DOHH2 (cell line): ENCODE results near the gene MAPKAPK2.

Experiments used
- H3F3A ChIP-seq: fragments of 200-600 bp; sonication (generic), shearing (Covaris generic); 2 replicates; pipeline ENCODE4 v1.6.0; 2016; ENCODE audit warnings: antibody characterized with exemption, mild to moderate bottlenecking; ENCODE audit not compliant: control insufficient read depth, insufficient read depth
- H3K27ac ChIP-seq: fragments of 200-600 bp; sonication (generic); 2 replicates; pipeline ENCODE4 v1.5.1; 2014; ENCODE audit warnings: low read depth, mild to moderate bottlenecking, low read length, moderate library complexity
- H3K27me3 ChIP-seq: fragments of 200-600 bp; sonication (generic); 2 replicates; pipeline ENCODE4 v1.6.1; 2014; ENCODE audit warnings: mild to moderate bottlenecking, low read length, mixed read lengths; ENCODE audit not compliant: control insufficient read depth
- H3K36me3 ChIP-seq: fragments of 200-600 bp; sonication (generic); 2 replicates; pipeline ENCODE4 v1.6.1; 2014; ENCODE audit warnings: mild to moderate bottlenecking, low read length, moderate library complexity, mixed read lengths; ENCODE audit not compliant: control insufficient read depth
- H3K4me1 ChIP-seq: fragments of 200-600 bp; sonication (generic); 2 replicates; pipeline ENCODE4 v1.6.1; 2014; ENCODE audit warnings: mild to moderate bottlenecking, low read length, mixed read lengths; ENCODE audit not compliant: control insufficient read depth
- H3K4me2 ChIP-seq: fragments of 200-600 bp; sonication (generic); 2 replicates; pipeline ENCODE4 v1.6.0; 2014; ENCODE audit warnings: mild to moderate bottlenecking, low read length, moderate library complexity
- H3K4me3 ChIP-seq: fragments of 200-600 bp; sonication (generic); 2 replicates; pipeline ENCODE4 v1.5.1; 2014; ENCODE audit warnings: mild to moderate bottlenecking, low read length, mixed read lengths
- H3K79me2 ChIP-seq: fragments of 200-600 bp; sonication (generic); 2 replicates; pipeline ENCODE4 v1.6.1; 2014; ENCODE audit warnings: mild to moderate bottlenecking, low read length, mixed read lengths; ENCODE audit not compliant: control insufficient read depth
- H3K9me2 ChIP-seq: fragments of 200-600 bp; sonication (generic); replicated peaks from 2 replicates; pipeline ENCODE4 v1.6.1; 2014; ENCODE audit warnings: mild to moderate bottlenecking, low read length, mixed read lengths; ENCODE audit not compliant: control insufficient read depth
- H3K9me3 ChIP-seq: fragments of 200-600 bp; sonication (generic); 2 replicates; pipeline ENCODE4 v1.6.1; 2014; ENCODE audit warnings: antibody characterized with exemption, low read length, mixed read lengths; ENCODE audit not compliant: control insufficient read depth, insufficient read depth
- H4K20me1 ChIP-seq: fragments of 200-600 bp; sonication (generic); 2 replicates; pipeline ENCODE4 v1.6.0; 2014; ENCODE audit warnings: low read depth, mild to moderate bottlenecking, antibody characterized with exemption, low read length, moderate library complexity; ENCODE audit not compliant: control insufficient read depth, insufficient read depth
- CTCF ChIP-seq: fragments of 200-600 bp; sonication (generic); IDR thresholded peaks from one replicate; pipeline ENCODE4 v1.5.1; 2014; ENCODE audit warnings: antibody characterized with exemption, mild to moderate bottlenecking, low read depth, low read length; ENCODE audit not compliant: poor library complexity, severe bottlenecking
- EZH2phosphoT487 ChIP-seq: fragments of 200-600 bp; sonication (generic); IDR thresholded peaks from 2 replicates; pipeline ENCODE4 v1.6.1; 2017; ENCODE audit warnings: borderline replicate concordance, mild to moderate bottlenecking, antibody characterized with exemption, low read length, moderate library complexity, mixed read lengths

Gene MAPKAPK2

GRCh38 chr1:206705191-206705590 is 20.5 kb downstream of the MAPKAPK2 start:
- no peak overlapping the region for H3K27ac ChIP-seq
- H3K4me3 ChIP-seq = no peak overlapping the region
- H3K4me1 ChIP-seq = peaks cover 49% of the 10 kb centered on the region
- TF ChIP-seq CTCF = no peak
- no peak for TF ChIP-seq EZH2phosphoT487
- H3K4me2 ChIP-seq = no peak overlapping the region
- peaks cover 86% of the 10 kb centered on the region for H3K79me2 ChIP-seq
- no peaks in the 10 kb centered on the region for H3K9me3 ChIP-seq
- H3K36me3 ChIP-seq = no peaks in the 10 kb centered on the region
- H3K9me2 ChIP-seq = no peaks in the 10 kb centered on the region
- H3F3A ChIP-seq = no peaks in the 10 kb centered on the region
- H4K20me1 ChIP-seq = peaks cover 37% of the 10 kb centered on the region; the same call in 1 of the 2 replicates
- H3K27me3 ChIP-seq = no peaks in the 10 kb centered on the region

- H3K4me3 ChIP-seq = no peak overlapping the region
- H3K4me1 ChIP-seq = peaks cover 52% of the 10 kb centered on the region
- H3K36me3 ChIP-seq = no peaks in the 10 kb centered on the region
- no peaks in the 10 kb centered on the region for H3K27me3 ChIP-seq
- no peaks in the 10 kb centered on the region for H3F3A ChIP-seq
- H3K27ac ChIP-seq = no peak overlapping the region
- no peaks in the 10 kb centered on the region for H3K9me2 ChIP-seq
- TF ChIP-seq CTCF = no peak
- TF ChIP-seq EZH2phosphoT487 = no peak
- peaks cover 86% of the 10 kb centered on the region for H3K79me2 ChIP-seq
- H3K4me2 ChIP-seq = no peak overlapping the region
- peaks cover 38% of the 10 kb centered on the region; the same call in 1 of the 2 replicates for H4K20me1 ChIP-seq
- H3K9me3 ChIP-seq = no peaks in the 10 kb centered on the region
These were observed 21.1 kb downstream of the MAPKAPK2 start for GRCh38 chr1:206705726-206706297.

GRCh38 chr1:206706298-206706791 is 21.6 kb downstream of the MAPKAPK2 start:
- Histone ChIP-seq H3K27ac (no peak overlapping the region), H3K9me2 (no peaks in the 10 kb centered on the region), H3F3A (no peaks in the 10 kb centered on the region), H3K79me2 (peaks cover 87% of the 10 kb centered on the region), H3K4me3 (no peak overlapping the region), H3K9me3 (no peaks in the 10 kb centered on the region), H3K4me2 (no peak overlapping the region), H3K27me3 (no peaks in the 10 kb centered on the region), H3K4me1 (peaks cover 52% of the 10 kb centered on the region), H4K20me1 (peaks cover 38% of the 10 kb centered on the region; the same call in 1 of the 2 replicates), H3K36me3 (no peaks in the 10 kb centered on the region)
- TF ChIP-seq EZH2phosphoT487 = no peak
- TF ChIP-seq CTCF = no peak
